Stimulated activated CD4-positive, alpha-beta T cell treated with anti-CD3 and anti-CD28 coated beads, Interleukin-4, amount 100 ng/mL, for 24 hours (primary cell): ENCODE measurements around the gene MS4A10.
"Not testable (repeated sequence)": the region's sequence is repeated elsewhere in the genome, so short reads cannot be mapped to it uniquely, and the experiment has no call there.

Experiments
- DNase-seq: peaks from one replicate; pipeline ENCODE4 v3.0.0-alpha.2; 2020

Gene MS4A10

GRCh38 chr11:60785136-60785535, at the start of gene MS4A10:
MS4A10 (plus strand) TSS chr11:60785333; CDS start chr11:60790336, 5,003 bp downstream.
- DNase-seq = no peak

- no peak for DNase-seq
These were observed 46.0 kb upstream of the MS4A10 start for GRCh38 chr11:60739114-60739513.

GRCh38 chr11:60740573-60740972, 44.6 kb upstream of the MS4A10 start:
- no peak for DNase-seq

- DNase-seq = no peak
These were observed 43.7 kb upstream of the MS4A10 start for GRCh38 chr11:60741421-60741820.

GRCh38 chr11:60743058-60743457, 42.1 kb upstream of the MS4A10 start:
- DNase-seq = no peak

- no peak for DNase-seq
These were observed 41.0 kb upstream of the MS4A10 start for GRCh38 chr11:60744114-60744513.

- no peak for DNase-seq
These were observed 37.7 kb upstream of the MS4A10 start for GRCh38 chr11:60747359-60747873.

GRCh38 chr11:60748225-60748624, 36.9 kb upstream of the MS4A10 start:
- DNase-seq = no peak

- DNase-seq = no peak
These were observed 36.3 kb upstream of the MS4A10 start for GRCh38 chr11:60748821-60749220.

- no peak for DNase-seq
These were observed 34.2 kb upstream of the MS4A10 start for GRCh38 chr11:60750911-60751310.

- no peak for DNase-seq
These were observed 31.8 kb upstream of the MS4A10 start for GRCh38 chr11:60753309-60753708.

- DNase-seq = no peak
These were observed 30.2 kb upstream of the MS4A10 start for GRCh38 chr11:60754887-60755286.

GRCh38 chr11:60756307-60757032, 28.7 kb upstream of the MS4A10 start, which contains the start of gene MS4A15:
MS4A15 (plus strand) TSS chr11:60756867; CDS start chr11:60763734, 6,867 bp downstream.
- no peak for DNase-seq

GRCh38 chr11:60757231-60757800, 27.8 kb upstream of the MS4A10 start:
- DNase-seq = no peak

- DNase-seq = not testable (repeated sequence)
These were observed 26.5 kb upstream of the MS4A10 start for GRCh38 chr11:60758671-60759070.

- DNase-seq = not testable (repeated sequence)
These were observed 25.5 kb upstream of the MS4A10 start for GRCh38 chr11:60759438-60760225.

- DNase-seq = no peak
These were observed 23.5 kb upstream of the MS4A10 start for GRCh38 chr11:60761436-60762190.

GRCh38 chr11:60762851-60763691, 22.1 kb upstream of the MS4A10 start:
- no peak for DNase-seq

- DNase-seq = no peak
These were observed 21.3 kb upstream of the MS4A10 start for GRCh38 chr11:60763692-60764369.

- DNase-seq = no peak
These were observed 20.3 kb upstream of the MS4A10 start for GRCh38 chr11:60764879-60765278.

- DNase-seq = no peak
These were observed 19.8 kb upstream of the MS4A10 start for GRCh38 chr11:60765355-60765754.
